ENCODE results near the gene SOX6.

GRCh38 chr11:16127732-16128131 lies 228.6 kb downstream of the SOX6 start:
- no peak for TF ChIP-seq CTCF (IDR thresholded peaks at IDR 0.05)
- TF ChIP-seq POLR2A (IDR thresholded peaks at IDR 0.05), result no peak
- no peak for TF ChIP-seq POLR2AphosphoS5 (IDR thresholded peaks at IDR 0.05)
